Suprapubic skin (tissue), 3 donors: ENCODE results near the gene GRID1.

Source experiments
- CTCF ChIP-seq, 2 donors: fragments of 200-600 bp in 1 of 2; fragments of 450-650 bp in 1 of 2; sonication (generic) in 1 of 2; IDR thresholded peaks; one replicate each; pipeline ENCODE4 v1.5.1; 2016 to 2019; ENCODE audit warnings: antibody characterized with exemption in 2 of 2, mild to moderate bottlenecking in 1 of 2, moderate library complexity in 1 of 2
- POLR2A ChIP-seq, 2 donors: fragments of 450-650 bp; IDR thresholded peaks; one replicate each; pipeline ENCODE4 v1.6.1; 2017; ENCODE audit warnings: antibody characterized with exemption in 2 of 2, mild to moderate bottlenecking in 2 of 2, moderate library complexity in 2 of 2

GRCh38 chr10:86109421-86109820, 257.2 kb downstream of the GRID1 start:
- TF ChIP-seq POLR2A (IDR thresholded peaks at IDR 0.05): no peak
- TF ChIP-seq CTCF (IDR thresholded peaks at IDR 0.05): no peak
